GM19467 (cell line): ENCODE measurements around the gene TSPAN15.
"Not testable (repeated sequence)": the region's sequence is repeated elsewhere in the genome, so short reads cannot be mapped to it uniquely, and the experiment has no call there.

Source experiments
- ATAC-seq: cut with Tn5 transposase; IDR thresholded peaks from one replicate; pipeline ENCODE4 v1.9.1; 2021; ENCODE audit warnings: mild to moderate bottlenecking, moderate library complexity; ENCODE audit not compliant: unreplicated experiment

TSPAN15 gene

GRCh38 chr10:69445041-69445440 is 6.2 kb upstream of the TSPAN15 start:
- ATAC-seq, result no peak

GRCh38 chr10:69446229-69446628 is 5.0 kb upstream of the TSPAN15 start:
- ATAC-seq, result no peak

DNA sequence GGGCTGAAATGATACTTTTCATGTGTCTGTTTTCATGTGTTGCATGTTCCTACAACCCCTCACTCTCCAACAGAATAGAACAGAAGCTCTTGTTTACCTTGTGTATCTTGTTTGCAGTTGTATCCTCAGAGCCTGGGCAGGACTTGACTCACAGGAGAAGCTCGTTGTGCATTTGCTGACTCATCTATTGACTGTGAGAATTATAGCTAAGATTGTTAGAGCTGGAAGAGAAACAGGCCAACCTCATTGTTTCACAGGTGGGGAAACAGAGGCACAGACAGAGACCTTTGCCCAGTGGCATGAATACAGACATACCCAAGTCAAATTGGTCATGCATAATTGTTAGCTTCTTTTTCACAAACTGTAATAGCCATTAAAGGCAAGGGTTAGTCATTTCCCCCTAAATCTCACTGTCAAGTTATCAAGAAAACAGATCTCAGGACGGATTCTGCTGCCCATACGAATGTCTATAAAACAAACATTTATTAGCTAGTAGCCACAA is 4.6 kb upstream of the TSPAN15 start:
- ATAC-seq, result no peak

GRCh38 chr10:69449841-69450240 is 1.4 kb upstream of the TSPAN15 start:
- peak; percentile 52 for ATAC-seq

- not testable (repeated sequence) for ATAC-seq
Measured at GRCh38 chr10:69450395-69450794, 870 bp upstream of the TSPAN15 start.

- ATAC-seq, result no peak
Measured at GRCh38 chr10:69451784-69452251, 553 bp downstream of the TSPAN15 start.

- no peak for ATAC-seq
Measured at GRCh38 chr10:69452676-69453415, 1.6 kb downstream of the TSPAN15 start.

- no peak for ATAC-seq
Measured at GRCh38 chr10:69453795-69454194, 2.5 kb downstream of the TSPAN15 start.

DNA sequence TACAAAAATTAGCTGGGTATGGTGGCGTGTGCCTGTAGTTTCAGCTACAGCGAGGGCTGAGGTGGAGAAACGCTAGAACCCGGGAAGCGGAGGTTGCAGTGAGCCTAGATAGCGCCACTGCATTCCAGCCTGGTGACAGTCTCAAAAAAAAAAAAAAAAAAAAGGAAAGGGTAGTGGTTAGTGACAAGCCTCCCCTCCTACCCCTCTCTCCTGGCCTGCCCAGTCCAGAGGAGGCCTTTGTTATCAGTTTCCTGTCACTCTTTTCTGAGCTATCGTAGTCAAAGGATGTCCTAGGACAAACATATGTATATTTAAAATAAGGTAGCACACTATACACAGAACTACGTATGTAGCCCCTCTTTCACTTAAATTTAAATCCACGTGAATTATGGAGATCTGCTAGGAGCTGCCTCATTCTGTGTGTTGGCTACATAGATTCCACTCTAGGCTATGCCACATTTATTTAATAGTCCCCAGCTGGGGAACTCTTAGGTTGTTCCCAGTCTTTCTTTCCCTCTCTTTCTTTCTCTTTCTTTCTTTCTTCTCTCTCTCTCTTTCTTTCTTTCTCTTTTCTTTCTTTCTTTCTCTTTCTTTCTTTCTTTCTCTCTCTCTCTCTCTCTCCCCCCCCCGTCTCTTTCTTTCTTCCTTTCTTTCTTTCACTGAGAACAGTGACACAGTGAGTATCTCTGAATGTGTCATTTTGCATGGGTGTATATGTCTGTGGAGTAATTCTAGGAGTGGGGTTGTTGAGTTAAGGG is 3.9 kb downstream of the TSPAN15 start:
- ATAC-seq, result no peak

DNA sequence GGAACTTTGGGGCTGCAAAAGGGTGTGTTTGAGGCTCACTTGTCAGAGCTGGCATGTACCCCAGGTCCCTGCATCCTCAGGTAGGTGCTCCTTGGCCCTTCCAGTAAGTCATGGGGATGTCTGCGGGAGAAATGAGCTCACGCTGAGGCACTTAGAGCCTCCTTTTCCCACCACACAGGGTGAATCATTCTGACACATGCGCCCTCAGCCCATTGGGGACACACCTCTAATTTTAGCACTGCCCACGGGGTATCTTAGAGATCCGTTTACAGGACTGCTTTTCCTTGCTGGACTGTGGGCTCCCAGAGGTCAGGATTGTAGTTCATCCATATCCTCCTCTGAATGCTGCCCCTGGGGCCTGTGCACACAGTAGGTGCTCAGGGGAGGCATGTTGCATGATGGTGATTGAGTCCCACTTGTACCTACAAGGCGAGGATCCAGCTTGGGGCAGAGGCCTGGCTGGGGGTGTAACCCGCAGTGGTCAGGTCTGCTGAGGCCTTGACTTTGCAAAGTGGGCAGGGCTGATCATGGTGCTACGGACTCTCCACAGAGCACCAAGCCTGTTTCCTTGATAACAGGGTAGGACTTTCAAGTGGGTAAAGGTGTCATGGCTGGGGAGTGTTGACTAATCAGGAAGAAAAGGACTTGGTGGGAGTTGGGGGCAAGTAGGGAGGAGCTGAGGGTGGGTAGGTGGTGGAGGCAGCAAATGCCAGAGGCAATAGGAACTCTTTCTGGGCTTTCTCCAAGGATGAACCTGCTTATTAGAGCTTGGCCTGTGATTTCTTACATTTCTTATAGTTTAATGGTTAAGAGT is 5.8 kb downstream of the TSPAN15 start:
- ATAC-seq, result no peak

DNA sequence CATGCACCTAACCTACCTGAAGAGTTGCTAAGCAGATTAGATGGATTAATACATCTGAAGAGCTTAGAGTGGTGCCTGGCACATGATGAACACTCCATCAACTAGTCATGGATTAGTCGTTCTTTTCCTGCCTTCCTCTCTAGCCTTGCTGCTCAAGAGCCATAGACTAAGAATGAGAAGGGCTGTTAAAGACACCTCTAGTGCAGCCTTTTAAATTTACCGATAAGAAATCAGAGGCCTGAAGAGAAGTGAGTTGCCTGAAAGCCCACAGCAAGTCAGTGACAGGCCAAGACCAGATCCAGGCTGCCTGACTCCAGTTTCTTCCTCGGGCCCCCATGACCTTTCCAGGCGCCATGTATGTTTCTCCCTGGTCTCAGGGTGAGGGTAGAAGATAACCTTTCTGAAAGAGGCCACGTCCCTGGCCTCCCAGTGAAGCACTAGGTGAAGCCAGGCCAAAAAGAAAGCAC is 6.5 kb downstream of the TSPAN15 start:
- ATAC-seq, result no peak

DNA sequence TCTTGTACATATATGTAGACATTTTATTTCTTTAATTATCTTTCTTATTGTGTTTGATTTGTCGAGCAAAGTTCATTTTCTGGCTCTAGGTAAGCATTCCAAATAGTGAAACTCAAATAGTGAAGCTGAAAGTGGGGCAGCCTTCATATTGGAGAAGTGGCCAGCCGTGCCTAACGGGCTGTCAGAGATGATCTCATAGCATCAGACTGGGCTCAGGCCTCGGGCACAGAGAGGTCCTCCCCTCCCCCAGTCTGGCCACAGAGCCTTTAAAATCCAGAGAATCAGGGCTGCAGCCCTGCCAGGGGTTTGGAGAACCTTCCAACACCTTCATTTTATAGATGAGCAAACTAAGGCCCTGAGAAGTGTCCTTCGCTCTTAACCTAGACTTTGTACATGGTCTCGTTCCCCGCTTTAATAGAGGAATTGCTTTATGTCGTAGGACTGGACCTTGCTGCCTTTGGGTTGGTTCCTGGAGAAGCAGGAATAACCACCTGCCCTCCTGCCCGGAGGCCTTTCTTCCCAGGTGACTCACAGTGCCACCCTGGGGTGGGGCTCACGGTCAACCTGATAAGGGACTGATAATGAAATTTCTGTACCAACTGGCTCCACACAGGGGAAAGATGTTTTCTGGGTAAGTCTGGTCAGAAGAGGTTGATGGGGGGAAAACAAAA is 7.3 kb downstream of the TSPAN15 start:
- ATAC-seq, result no peak

DNA sequence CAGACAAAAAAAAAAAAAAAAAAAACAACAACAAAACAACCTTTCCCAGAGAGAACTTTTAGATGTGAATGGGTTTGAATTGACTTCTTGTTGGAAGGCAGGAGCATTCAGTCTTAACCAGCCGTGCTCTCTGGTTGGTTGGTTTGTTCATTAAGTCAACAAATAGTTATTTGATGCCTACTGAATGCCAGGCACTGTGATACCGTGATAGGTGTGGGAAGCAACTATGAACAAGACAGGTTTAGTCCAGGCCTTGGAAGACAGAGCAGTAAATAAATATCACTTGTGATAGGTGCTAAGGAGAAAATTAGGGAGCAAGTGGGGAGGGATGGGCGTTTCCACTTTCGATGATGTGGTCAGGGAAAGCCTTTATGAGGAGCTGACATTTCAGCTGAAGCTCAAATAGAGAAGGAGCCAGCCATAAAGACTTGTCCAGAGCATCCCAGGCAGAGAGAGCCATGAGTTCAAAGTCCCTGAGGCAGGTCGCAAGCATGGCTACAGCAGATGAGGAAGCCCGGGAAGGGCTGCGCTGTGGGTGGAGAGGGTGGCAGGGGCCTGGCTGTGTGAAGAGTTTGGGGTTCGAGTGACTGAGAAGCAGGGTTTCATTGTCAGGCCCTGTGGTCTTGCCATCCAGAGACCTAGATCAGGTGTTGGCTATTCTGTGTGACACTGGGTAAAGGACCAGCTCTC is 8.0 kb downstream of the TSPAN15 start:
- ATAC-seq, result no peak

GRCh38 chr10:69459893-69460575 is 8.8 kb downstream of the TSPAN15 start:
- ATAC-seq, result no peak

GRCh38 chr10:69460576-69461242 is 9.4 kb downstream of the TSPAN15 start:
- no peak for ATAC-seq

DNA sequence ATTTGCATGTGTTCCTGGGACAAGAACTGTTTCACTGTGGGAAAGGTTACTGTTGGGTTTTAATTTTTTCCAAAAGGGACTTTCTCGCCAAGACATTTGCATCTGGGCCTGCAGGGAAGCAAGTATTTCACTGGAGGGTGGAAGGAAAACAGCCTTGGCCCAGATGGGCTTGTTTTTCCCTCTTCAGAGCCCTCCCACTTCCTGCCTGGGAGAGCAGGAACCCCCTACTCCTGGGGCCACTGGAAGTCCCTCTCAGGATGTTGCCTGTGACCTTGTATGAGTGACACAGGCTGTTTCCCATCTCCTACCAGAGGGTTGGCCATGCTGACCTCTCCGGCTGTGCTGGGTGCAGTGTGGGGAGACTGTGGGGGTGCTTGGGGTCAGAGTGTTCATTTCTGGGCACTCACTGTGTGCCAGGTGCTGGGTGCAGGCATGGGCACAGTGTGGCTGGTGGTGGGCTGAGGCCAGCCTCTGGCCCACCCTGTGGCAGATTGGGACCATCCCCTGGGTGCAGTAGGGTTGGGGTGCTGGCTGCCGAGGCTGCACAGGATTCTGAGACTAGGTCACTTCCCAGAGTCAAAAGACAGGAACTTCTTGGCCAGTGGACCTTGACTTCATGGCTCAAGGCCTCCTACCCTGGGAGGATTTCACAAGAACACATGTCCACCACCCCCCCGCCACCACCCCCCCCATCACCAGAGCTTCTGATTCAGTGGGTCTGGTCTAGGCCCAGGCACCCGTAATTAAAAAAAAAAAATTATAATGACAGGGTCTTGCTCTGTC is 10.2 kb downstream of the TSPAN15 start:
- ATAC-seq, result no peak

- ATAC-seq, result no peak
Measured at GRCh38 chr10:69463886-69464285, 12.6 kb downstream of the TSPAN15 start.

DNA sequence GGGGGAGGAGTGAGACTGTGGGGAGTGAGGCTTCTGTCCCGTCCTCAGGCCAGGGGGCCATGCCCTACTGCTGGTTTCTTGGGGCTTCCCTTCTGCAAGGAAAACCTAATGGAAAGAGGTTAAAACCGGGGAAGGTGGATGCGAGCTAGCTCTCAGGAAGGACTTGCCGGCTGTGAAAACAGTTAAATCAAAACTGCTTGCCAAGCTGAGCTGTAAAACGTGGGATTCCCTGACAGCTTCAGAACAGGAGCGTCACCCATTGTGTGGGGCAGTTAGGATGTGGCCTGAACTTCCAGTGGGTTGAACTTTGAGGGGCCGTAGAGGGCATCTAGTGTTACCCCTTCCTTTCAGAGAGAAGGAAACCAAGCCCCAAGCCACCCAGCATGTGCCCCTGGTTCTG is 13.1 kb downstream of the TSPAN15 start:
- no peak for ATAC-seq
